Astrocyte (in vitro differentiated cells and primary cell): ENCODE data around the gene POC1B.

Experiments
- EZH2 ChIP-seq: IDR thresholded peaks from 2 replicates; pipeline ENCODE4 v1.6.1; 2012; ENCODE audit warnings: mild to moderate bottlenecking, low read length, inconsistent platforms; ENCODE audit not compliant: insufficient read depth
- TF ChIP-seq, protein P1 (sequence below): IDR thresholded peaks from 2 replicates; pipeline ENCODE4 v1.5.1; 2011; ENCODE audit warnings: low read depth, mild to moderate bottlenecking, inconsistent platforms, low read length, moderate library complexity; ENCODE audit not compliant: insufficient read depth

GRCh38 chr12:89450907-89451306, 74.9 kb downstream of the POC1B start:
- TF ChIP-seq EZH2: no peak
- TF ChIP-seq, protein P1, sequence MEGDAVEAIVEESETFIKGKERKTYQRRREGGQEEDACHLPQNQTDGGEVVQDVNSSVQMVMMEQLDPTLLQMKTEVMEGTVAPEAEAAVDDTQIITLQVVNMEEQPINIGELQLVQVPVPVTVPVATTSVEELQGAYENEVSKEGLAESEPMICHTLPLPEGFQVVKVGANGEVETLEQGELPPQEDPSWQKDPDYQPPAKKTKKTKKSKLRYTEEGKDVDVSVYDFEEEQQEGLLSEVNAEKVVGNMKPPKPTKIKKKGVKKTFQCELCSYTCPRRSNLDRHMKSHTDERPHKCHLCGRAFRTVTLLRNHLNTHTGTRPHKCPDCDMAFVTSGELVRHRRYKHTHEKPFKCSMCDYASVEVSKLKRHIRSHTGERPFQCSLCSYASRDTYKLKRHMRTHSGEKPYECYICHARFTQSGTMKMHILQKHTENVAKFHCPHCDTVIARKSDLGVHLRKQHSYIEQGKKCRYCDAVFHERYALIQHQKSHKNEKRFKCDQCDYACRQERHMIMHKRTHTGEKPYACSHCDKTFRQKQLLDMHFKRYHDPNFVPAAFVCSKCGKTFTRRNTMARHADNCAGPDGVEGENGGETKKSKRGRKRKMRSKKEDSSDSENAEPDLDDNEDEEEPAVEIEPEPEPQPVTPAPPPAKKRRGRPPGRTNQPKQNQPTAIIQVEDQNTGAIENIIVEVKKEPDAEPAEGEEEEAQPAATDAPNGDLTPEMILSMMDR: no peak
